Stimulated activated memory B cell treated with anti-CD40 and anti-IgM and Interleukin-4, amounts not matched to agents 10 μg/mL and 1 μg/mL and 100 μg/mL, for 72 hours (primary cell): ENCODE results near the gene RMI1.

Experiments
- ATAC-seq: fragments of 150-1000 bp; cut with Tn5 transposase; 2 replicates; pipeline ENCODE4 v1.10.0; 2021
- H3K27ac Mint-ChIP-seq: one replicate; pipeline ENCODE4 v1.8.0; 2022; ENCODE audit warnings: mild to moderate bottlenecking, mixed read lengths
- H3K27me3 Mint-ChIP-seq: one replicate; pipeline ENCODE4 v1.8.0; 2022; ENCODE audit warnings: mixed read lengths
- H3K36me3 Mint-ChIP-seq: one replicate; pipeline ENCODE4 v1.8.0; 2022; ENCODE audit warnings: mixed read lengths
- H3K4me1 Mint-ChIP-seq: one replicate; pipeline ENCODE4 v1.8.0; 2022; ENCODE audit warnings: mixed read lengths
- H3K4me3 Mint-ChIP-seq: one replicate; pipeline ENCODE4 v1.8.0; 2022; ENCODE audit warnings: mild to moderate bottlenecking, moderate library complexity, mixed read lengths
- H3K9me3 Mint-ChIP-seq: one replicate; pipeline ENCODE4 v1.8.0; 2022; ENCODE audit warnings: mixed read lengths

The RMI1 gene

GRCh38 chr9:83959061-83959460 is 21.5 kb upstream of the RMI1 start:
- H3K36me3 Mint-ChIP-seq = no peaks in the 10 kb centered on the region
- ATAC-seq = no peak
- H3K9me3 Mint-ChIP-seq = no peaks in the 10 kb centered on the region
- H3K4me1 Mint-ChIP-seq = peaks cover 19% of the 10 kb centered on the region
- no peak overlapping the region for H3K27ac Mint-ChIP-seq
- no peaks in the 10 kb centered on the region for H3K27me3 Mint-ChIP-seq
- no peak overlapping the region for H3K4me3 Mint-ChIP-seq

GRCh38 chr9:83960991-83961390 is 19.6 kb upstream of the RMI1 start:
- no peak overlapping the region for H3K4me3 Mint-ChIP-seq
- no peaks in the 10 kb centered on the region for H3K27me3 Mint-ChIP-seq
- ATAC-seq = no peak
- H3K36me3 Mint-ChIP-seq = no peaks in the 10 kb centered on the region
- H3K27ac Mint-ChIP-seq = no peak overlapping the region
- H3K9me3 Mint-ChIP-seq = no peaks in the 10 kb centered on the region
- peaks cover 18% of the 10 kb centered on the region for H3K4me1 Mint-ChIP-seq

GRCh38 chr9:83962165-83962564 is 18.4 kb upstream of the RMI1 start:
- no peaks in the 10 kb centered on the region for H3K27me3 Mint-ChIP-seq
- no peak overlapping the region for H3K4me3 Mint-ChIP-seq
- H3K27ac Mint-ChIP-seq = no peak overlapping the region
- peaks cover 6% of the 10 kb centered on the region for H3K36me3 Mint-ChIP-seq
- H3K9me3 Mint-ChIP-seq = no peaks in the 10 kb centered on the region
- peaks cover 9% of the 10 kb centered on the region for H3K4me1 Mint-ChIP-seq
- ATAC-seq = no peak

- ATAC-seq = no peak
- H3K4me1 Mint-ChIP-seq = peaks cover 8% of the 10 kb centered on the region
- H3K36me3 Mint-ChIP-seq = peaks cover 26% of the 10 kb centered on the region
- H3K9me3 Mint-ChIP-seq = no peaks in the 10 kb centered on the region
- H3K27me3 Mint-ChIP-seq = no peaks in the 10 kb centered on the region
- no peak overlapping the region for H3K27ac Mint-ChIP-seq
- H3K4me3 Mint-ChIP-seq = no peak overlapping the region
Observed at GRCh38 chr9:83964973-83965349, 15.6 kb upstream of the RMI1 start.

GRCh38 chr9:83965350-83966208 is 15.0 kb upstream of the RMI1 start:
- no peak for ATAC-seq
- no peaks in the 10 kb centered on the region for H3K9me3 Mint-ChIP-seq
- H3K36me3 Mint-ChIP-seq = peaks cover 33% of the 10 kb centered on the region
- no peak overlapping the region for H3K4me3 Mint-ChIP-seq
- H3K4me1 Mint-ChIP-seq = peaks cover 8% of the 10 kb centered on the region
- H3K27ac Mint-ChIP-seq = peak overlapping the region; percentile 69
- no peaks in the 10 kb centered on the region for H3K27me3 Mint-ChIP-seq

- Mint-ChIP-seq H3K27me3 (no peaks in the 10 kb centered on the region), H3K36me3 (peaks cover 39% of the 10 kb centered on the region), H3K4me3 (no peak overlapping the region), H3K27ac (peak overlapping the region; percentile 69), H3K4me1 (peaks cover 8% of the 10 kb centered on the region), H3K9me3 (no peaks in the 10 kb centered on the region)
- no peak for ATAC-seq
Observed at GRCh38 chr9:83966209-83966582, 14.4 kb upstream of the RMI1 start.

GRCh38 chr9:83967073-83967472 is 13.5 kb upstream of the RMI1 start:
- Mint-ChIP-seq H3K27ac (no peak overlapping the region), H3K36me3 (peaks cover 47% of the 10 kb centered on the region), H3K27me3 (no peaks in the 10 kb centered on the region), H3K9me3 (no peaks in the 10 kb centered on the region), H3K4me3 (no peak overlapping the region), H3K4me1 (peaks cover 8% of the 10 kb centered on the region)
- no peak for ATAC-seq

GRCh38 chr9:83969602-83970001 is 11.0 kb upstream of the RMI1 start:
- no peaks in the 10 kb centered on the region for H3K27me3 Mint-ChIP-seq
- H3K27ac Mint-ChIP-seq = no peak overlapping the region
- ATAC-seq = no peak
- H3K9me3 Mint-ChIP-seq = no peaks in the 10 kb centered on the region
- peaks cover 13% of the 10 kb centered on the region for H3K4me1 Mint-ChIP-seq
- H3K4me3 Mint-ChIP-seq = no peak overlapping the region
- H3K36me3 Mint-ChIP-seq = peaks cover 66% of the 10 kb centered on the region

GRCh38 chr9:83971485-83971884 is 9.1 kb upstream of the RMI1 start:
- Mint-ChIP-seq H3K36me3 (peaks cover 82% of the 10 kb centered on the region), H3K27ac (no peak overlapping the region), H3K9me3 (no peaks in the 10 kb centered on the region), H3K4me3 (no peak overlapping the region), H3K27me3 (no peaks in the 10 kb centered on the region), H3K4me1 (peaks cover 23% of the 10 kb centered on the region)
- ATAC-seq = no peak

- peaks cover 26% of the 10 kb centered on the region for H3K4me1 Mint-ChIP-seq
- no peaks in the 10 kb centered on the region for H3K27me3 Mint-ChIP-seq
- H3K36me3 Mint-ChIP-seq = peaks cover 75% of the 10 kb centered on the region
- no peak for ATAC-seq
- no peak overlapping the region for H3K4me3 Mint-ChIP-seq
- no peak overlapping the region for H3K27ac Mint-ChIP-seq
- H3K9me3 Mint-ChIP-seq = no peaks in the 10 kb centered on the region
Observed at GRCh38 chr9:83972286-83972685, 8.3 kb upstream of the RMI1 start.

GRCh38 chr9:83975300-83975699 is 5.3 kb upstream of the RMI1 start:
- H3K36me3 Mint-ChIP-seq = peaks cover 75% of the 10 kb centered on the region
- H3K4me1 Mint-ChIP-seq = peaks cover 41% of the 10 kb centered on the region
- no peaks in the 10 kb centered on the region for H3K9me3 Mint-ChIP-seq
- H3K4me3 Mint-ChIP-seq = no peak overlapping the region
- H3K27ac Mint-ChIP-seq = no peak overlapping the region
- no peaks in the 10 kb centered on the region for H3K27me3 Mint-ChIP-seq
- no peak for ATAC-seq

GRCh38 chr9:83976372-83976771 is 4.2 kb upstream of the RMI1 start:
- ATAC-seq = no peak
- Mint-ChIP-seq H3K4me3 (no peak overlapping the region), H3K36me3 (peaks cover 64% of the 10 kb centered on the region), H3K27ac (no peak overlapping the region), H3K4me1 (peaks cover 43% of the 10 kb centered on the region), H3K9me3 (no peaks in the 10 kb centered on the region), H3K27me3 (no peaks in the 10 kb centered on the region)

- Mint-ChIP-seq H3K4me3 (peak overlapping the region; percentile 98), H3K27ac (peak overlapping the region; percentile 45), H3K36me3 (peaks cover 56% of the 10 kb centered on the region), H3K27me3 (no peaks in the 10 kb centered on the region), H3K4me1 (peaks cover 48% of the 10 kb centered on the region), H3K9me3 (no peaks in the 10 kb centered on the region)
- no peak for ATAC-seq
Observed at GRCh38 chr9:83977196-83977595, 3.4 kb upstream of the RMI1 start.

GRCh38 chr9:83978992-83979811 is 1.4 kb upstream of the RMI1 start:
- Mint-ChIP-seq H3K27ac (peak overlapping the region; percentile 99), H3K4me1 (peaks cover 54% of the 10 kb centered on the region), H3K27me3 (no peaks in the 10 kb centered on the region), H3K9me3 (no peaks in the 10 kb centered on the region), H3K4me3 (peak overlapping the region; percentile 98), H3K36me3 (peaks cover 43% of the 10 kb centered on the region)
- peak; percentile 68 for ATAC-seq

GRCh38 chr9:83979812-83980394 is 702 bp upstream of the RMI1 start, which contains the start of gene HNRNPK:
HNRNPK (minus strand) TSS chr9:83980215; CDS start chr9:83978252, 1,963 bp downstream.
- peak; percentile 95 for ATAC-seq
- Mint-ChIP-seq H3K4me1 (peaks cover 47% of the 10 kb centered on the region), H3K9me3 (no peaks in the 10 kb centered on the region), H3K4me3 (peak within 1 kb of the TSS; percentile 98), H3K27me3 (no peaks in the 10 kb centered on the region), H3K27ac (peak within 1 kb of the TSS; percentile 99), H3K36me3 (peaks cover 36% of the 10 kb centered on the region)
